OCI-LY7 (cell line): ENCODE measurements around the gene GRIA1. TPM values are rescaled to one million over a fixed set of nuclear protein-coding genes. Genes with fewer than 3 reads are reported as not detected.

Experiments used
- BruUV-seq: library from RNA; stranded (reverse); fragments of 400-500 nt; replicated peaks from 2 replicates; lab custom pipeline; 2021; lab: Mats Ljungman, UMichigan
- CTCF ChIA-PET: fragments of 300-600 bp; sonication (Branson Sonifier 250); formaldehyde crosslinking; loops from one replicate; lab custom pipeline; 2022; ENCODE audit warnings: antibody characterized with exemption; ENCODE audit not compliant: unreplicated experiment; lab: Charles Lee
- POLR2A ChIA-PET: fragments of 300-600 bp; sonication (Branson Sonifier 250); formaldehyde crosslinking; loops from one replicate; lab custom pipeline; 2022; ENCODE audit warnings: antibody characterized with exemption; lab: Charles Lee
- DNase-seq: peaks from one replicate; pipeline ENCODE4 v3.0.0-alpha.2; 2015; ENCODE audit warnings: low spot score
- H2AFZ ChIP-seq: fragments of 200-600 bp; sonication (generic), shearing (Covaris generic); 2 replicates; pipeline ENCODE4 v1.6.1; 2014; ENCODE audit warnings: mild to moderate bottlenecking, antibody characterized with exemption, low read length, moderate library complexity
- H3K27ac ChIP-seq: fragments of 200-600 bp; sonication (generic); 2 replicates; pipeline ENCODE4 v1.5.1; 2014; ENCODE audit warnings: mixed run types, low read depth, mild to moderate bottlenecking, moderate library complexity, low read length, inconsistent platforms; ENCODE audit not compliant: poor library complexity, severe bottlenecking
- H3K36me3 ChIP-seq: fragments of 200-600 bp; sonication (generic); 2 replicates; pipeline ENCODE4 v1.6.1; 2014; ENCODE audit warnings: mild to moderate bottlenecking, antibody characterized with exemption, low read length, moderate library complexity, mixed read lengths; ENCODE audit not compliant: insufficient read depth
- H3K4me1 ChIP-seq: fragments of 200-600 bp; sonication (generic); 2 replicates; pipeline ENCODE4 v1.5.1; 2014; ENCODE audit warnings: mild to moderate bottlenecking, low read length; ENCODE audit not compliant: insufficient read depth, poor library complexity, severe bottlenecking
- H3K4me2 ChIP-seq: fragments of 200-600 bp; sonication (generic); 2 replicates; pipeline ENCODE4 v1.6.1; 2014; ENCODE audit warnings: mild to moderate bottlenecking, low read length
- H3K4me3 ChIP-seq: fragments of 200-600 bp; sonication (generic); 2 replicates; pipeline ENCODE4 v1.5.1; 2014; ENCODE audit warnings: mild to moderate bottlenecking, low read depth, low read length; ENCODE audit not compliant: poor library complexity, severe bottlenecking
- H3K79me2 ChIP-seq: fragments of 200-600 bp; sonication (generic); 2 replicates; pipeline ENCODE4 v1.6.1; 2016; ENCODE audit warnings: low read depth, mild to moderate bottlenecking, low read length, moderate library complexity, mixed read lengths; ENCODE audit not compliant: insufficient read depth
- H3K9me2 ChIP-seq: fragments of 200-600 bp; sonication (generic); 2 replicates; pipeline ENCODE4 v1.6.1; 2016; ENCODE audit warnings: mild to moderate bottlenecking, low read length, mixed read lengths; ENCODE audit not compliant: insufficient read depth
- H3K9me3 ChIP-seq: fragments of 200-600 bp; sonication (generic); 2 replicates; pipeline ENCODE4 v1.6.1; 2014; ENCODE audit warnings: mild to moderate bottlenecking, mixed run types, low read length, mixed read lengths
- H4K20me1 ChIP-seq: fragments of 200-600 bp; sonication (generic); 2 replicates; pipeline ENCODE4 v1.6.1; 2014; ENCODE audit warnings: mild to moderate bottlenecking, antibody characterized with exemption, low read length, moderate library complexity, mixed read lengths; ENCODE audit not compliant: insufficient read depth
- EZH2phosphoT487 ChIP-seq: fragments of 200-600 bp; sonication (generic); IDR thresholded peaks from 2 replicates; pipeline ENCODE4 v1.6.1; 2018; ENCODE audit warnings: low read depth, borderline replicate concordance, mild to moderate bottlenecking, mixed run types, antibody characterized with exemption, low read length, moderate library complexity, mixed read lengths
- intact Hi-C: fragments of 100-400 bp; cut with micrococcal nuclease; formaldehyde crosslinking; loops from one replicate; pipeline ENCODE4 v1.10.0; 2022; ENCODE audit not compliant: unreplicated experiment
- total RNA-seq, 2 experiments: library from RNA; depleted of rRNA in 1 of 2; stranded (reverse); fragments of >200 nt in 1 of 2; shearing (Covaris generic) in 1 of 2; gene quantifications; 2 replicates each; pipeline ENCODE4 v1.2.3, GENCODE V29; 2014 to 2022
- TF ChIP-seq, protein P1 (sequence below): fragments of 200-600 bp; sonication (generic); conservative IDR thresholded peaks from 2 replicates; pipeline ENCODE4 v1.5.1; 2014; ENCODE audit warnings: mild to moderate bottlenecking, antibody characterized with exemption, low read length, moderate library complexity, mixed read lengths

The GRIA1 gene
- total RNA-seq, 2 experiments from 2014 or later = not detected

DNA sequence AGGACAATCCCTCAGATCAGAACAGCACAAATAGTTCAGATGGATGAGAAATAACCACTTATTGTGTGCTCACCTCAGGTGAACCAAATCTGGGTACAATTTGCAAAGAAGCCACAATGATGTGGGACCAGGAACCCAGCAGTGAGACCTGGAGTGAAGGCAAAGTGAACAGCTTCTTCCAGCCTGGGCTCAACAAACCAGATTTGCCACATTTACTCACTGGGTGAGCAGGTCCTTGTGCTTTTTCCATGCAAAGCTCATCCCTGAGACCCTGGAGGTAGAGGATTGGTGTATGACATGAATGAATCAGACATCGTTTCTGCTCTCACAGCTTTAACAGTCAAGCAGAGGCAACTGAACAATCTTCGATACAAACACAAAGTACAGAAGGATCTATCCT, 29.1 kb upstream of the GRIA1 start:
- intact Hi-C loops = no loop called here
- BruUV-seq = no TSS peak
- Histone ChIP-seq H3K4me2 (no peak overlapping the region), H3K9me3 (no peaks in the 10 kb centered on the region), H2AFZ (no peak overlapping the region), H4K20me1 (no peaks in the 10 kb centered on the region), H3K9me2 (no peaks in the 10 kb centered on the region), H3K79me2 (no peaks in the 10 kb centered on the region), H3K4me1 (no peaks in the 10 kb centered on the region), H3K36me3 (no peaks in the 10 kb centered on the region), H3K27ac (no peak overlapping the region), H3K4me3 (no peak overlapping the region)
- TF ChIP-seq, protein P1, sequence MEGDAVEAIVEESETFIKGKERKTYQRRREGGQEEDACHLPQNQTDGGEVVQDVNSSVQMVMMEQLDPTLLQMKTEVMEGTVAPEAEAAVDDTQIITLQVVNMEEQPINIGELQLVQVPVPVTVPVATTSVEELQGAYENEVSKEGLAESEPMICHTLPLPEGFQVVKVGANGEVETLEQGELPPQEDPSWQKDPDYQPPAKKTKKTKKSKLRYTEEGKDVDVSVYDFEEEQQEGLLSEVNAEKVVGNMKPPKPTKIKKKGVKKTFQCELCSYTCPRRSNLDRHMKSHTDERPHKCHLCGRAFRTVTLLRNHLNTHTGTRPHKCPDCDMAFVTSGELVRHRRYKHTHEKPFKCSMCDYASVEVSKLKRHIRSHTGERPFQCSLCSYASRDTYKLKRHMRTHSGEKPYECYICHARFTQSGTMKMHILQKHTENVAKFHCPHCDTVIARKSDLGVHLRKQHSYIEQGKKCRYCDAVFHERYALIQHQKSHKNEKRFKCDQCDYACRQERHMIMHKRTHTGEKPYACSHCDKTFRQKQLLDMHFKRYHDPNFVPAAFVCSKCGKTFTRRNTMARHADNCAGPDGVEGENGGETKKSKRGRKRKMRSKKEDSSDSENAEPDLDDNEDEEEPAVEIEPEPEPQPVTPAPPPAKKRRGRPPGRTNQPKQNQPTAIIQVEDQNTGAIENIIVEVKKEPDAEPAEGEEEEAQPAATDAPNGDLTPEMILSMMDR = no peak
- TF ChIP-seq EZH2phosphoT487 = no peak
- DNase-seq = no peak
- CTCF ChIA-PET = interaction anchor here (0.6 kb wide), 1 partner anchor 801 kb away, joined by 3 read pairs; no protein-coding TSS in a partner anchor
- POLR2A ChIA-PET = interaction anchor here (0.6 to 1.1 kb wide), 4 partner anchors 30 to 1507 kb away, joined by 3 read pairs; no protein-coding TSS in a partner anchor

DNA sequence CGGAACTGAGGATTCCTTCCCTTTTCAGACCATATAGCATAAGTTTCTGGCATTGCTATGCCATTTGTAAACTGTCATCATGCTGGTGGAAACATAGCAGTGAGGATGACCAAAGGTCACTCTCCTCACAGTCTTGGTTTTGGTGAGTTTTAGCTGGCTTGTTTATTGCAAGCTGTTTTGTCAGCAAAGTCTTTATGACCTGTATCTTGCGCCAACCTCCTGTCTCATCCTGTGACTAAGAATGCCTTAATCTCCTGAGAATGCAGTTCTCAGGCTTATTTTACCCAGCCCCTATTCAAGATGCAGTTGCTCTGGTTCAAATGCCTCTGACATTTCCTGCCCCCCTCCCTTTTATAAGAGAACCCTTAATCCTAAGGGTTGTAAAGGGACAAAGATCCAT, 26.7 kb upstream of the GRIA1 start:
- Histone ChIP-seq H3K9me2 (no peaks in the 10 kb centered on the region), H3K36me3 (no peaks in the 10 kb centered on the region), H2AFZ (no peak overlapping the region), H3K4me2 (no peak overlapping the region), H3K4me3 (no peak overlapping the region), H3K4me1 (no peaks in the 10 kb centered on the region), H4K20me1 (no peaks in the 10 kb centered on the region), H3K79me2 (no peaks in the 10 kb centered on the region), H3K9me3 (no peaks in the 10 kb centered on the region), H3K27ac (no peak overlapping the region)
- ChIA-PET CTCF (no interaction called here), POLR2A (interaction anchor here (0.7 kb wide), 1 partner anchor 541 kb away, joined by 3 read pairs; no protein-coding TSS in a partner anchor)
- no peak for DNase-seq
- intact Hi-C loops = no loop called here
- no TSS peak for BruUV-seq
- TF ChIP-seq, protein P1 = no peak

DNA sequence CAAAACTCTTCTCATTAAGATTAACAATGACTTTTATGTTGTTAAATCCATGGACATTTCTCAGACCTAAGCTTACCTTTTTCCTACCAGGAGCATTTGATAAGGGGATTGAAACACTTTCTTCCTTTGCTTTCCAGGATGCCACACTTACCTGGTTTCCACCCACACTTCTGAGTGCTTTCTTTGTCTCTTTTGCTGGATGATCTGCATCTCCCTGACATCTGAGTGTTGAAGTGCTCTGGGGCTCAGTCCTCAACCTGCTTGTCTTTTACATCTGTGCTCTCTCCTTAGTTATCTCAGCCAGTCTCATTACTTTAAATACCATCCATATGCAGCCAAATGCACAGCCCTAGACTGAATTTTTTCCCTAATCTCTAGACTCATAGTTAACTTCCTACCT, 22.9 kb upstream of the GRIA1 start:
- H3K36me3 ChIP-seq = no peaks in the 10 kb centered on the region
- no peaks in the 10 kb centered on the region for H3K4me1 ChIP-seq
- H3K27ac ChIP-seq = no peak overlapping the region
- H3K4me2 ChIP-seq = no peak overlapping the region
- no peaks in the 10 kb centered on the region for H3K79me2 ChIP-seq
- CTCF ChIA-PET = no interaction called here
- H4K20me1 ChIP-seq = no peaks in the 10 kb centered on the region
- no peaks in the 10 kb centered on the region for H3K9me3 ChIP-seq
- TF ChIP-seq, protein P1 = no peak
- TF ChIP-seq EZH2phosphoT487 = no peak
- H3K4me3 ChIP-seq = no peak overlapping the region
- H3K9me2 ChIP-seq = no peaks in the 10 kb centered on the region
- no peak overlapping the region for H2AFZ ChIP-seq
- intact Hi-C loops = no loop called here
- BruUV-seq = no TSS peak
- DNase-seq = no peak
- POLR2A ChIA-PET = no interaction called here
